ENCODE results near the gene EFEMP1.
A peak's percentile ranks its signal among the peaks of the same experiment; 100 is the strongest.

Gene EFEMP1

GRCh38 chr2:55922291-55922907 lies 1.2 kb downstream of the EFEMP1 start:
- Histone ChIP-seq H3K36me3 (ENCODE audit: control insufficient read depth, insufficient read depth, low read length) (no peaks in the 10 kb centered on the region), H3K27me3 (replicated peaks; ENCODE audit: control insufficient read depth, insufficient read depth, low read length) (no peaks in the 10 kb centered on the region; the same call in 1 of the 2 replicates), H3K4me3 (replicated peaks; ENCODE audit: low read depth, low read length) (peak overlapping the region; percentile 38)
- TF ChIP-seq CTCF (IDR thresholded peaks at IDR 0.05; ENCODE audit: insufficient read depth, low read length, poor library complexity, severe bottlenecking) = no peak
- no peak for DNase-seq (ENCODE audit: extremely low read depth, insufficient read length)

- Histone ChIP-seq H3K27me3 (replicated peaks; ENCODE audit: control insufficient read depth, insufficient read depth, low read length) (no peaks in the 10 kb centered on the region; the same call in 1 of the 2 replicates), H3K36me3 (ENCODE audit: control insufficient read depth, insufficient read depth, low read length) (no peaks in the 10 kb centered on the region), H3K4me3 (replicated peaks; ENCODE audit: low read depth, low read length) (no peak overlapping the region)
- DNase-seq (ENCODE audit: extremely low read depth, insufficient read length) = no peak
- TF ChIP-seq CTCF (IDR thresholded peaks at IDR 0.05; ENCODE audit: insufficient read depth, low read length, poor library complexity, severe bottlenecking) = no peak
Measured at GRCh38 chr2:55919574-55919973, 4.0 kb downstream of the EFEMP1 start.

DNA sequence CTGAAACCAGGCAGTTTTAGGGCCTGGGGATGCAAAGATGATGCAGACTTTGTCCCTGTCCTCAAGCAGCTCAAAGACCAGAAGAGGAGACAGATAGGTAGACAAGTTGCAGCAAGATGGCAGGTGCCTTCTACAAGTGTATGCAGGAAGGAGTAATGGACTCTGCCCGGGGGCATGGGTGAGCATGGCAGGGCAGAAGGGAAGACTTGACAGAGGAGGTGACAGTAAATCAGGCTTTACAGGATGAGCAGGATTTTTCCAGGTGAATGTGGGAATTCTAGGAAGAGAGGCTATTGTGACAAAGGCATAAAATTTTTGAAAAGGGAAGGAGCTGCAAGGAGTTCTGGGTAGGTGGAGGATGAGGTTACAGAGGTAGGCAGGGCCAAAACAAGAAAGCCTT lies 4.7 kb downstream of the EFEMP1 start:
- DNase-seq (ENCODE audit: extremely low read depth, insufficient read length) = no peak
- no peak for TF ChIP-seq CTCF (IDR thresholded peaks at IDR 0.05; ENCODE audit: insufficient read depth, low read length, poor library complexity, severe bottlenecking)

DNA sequence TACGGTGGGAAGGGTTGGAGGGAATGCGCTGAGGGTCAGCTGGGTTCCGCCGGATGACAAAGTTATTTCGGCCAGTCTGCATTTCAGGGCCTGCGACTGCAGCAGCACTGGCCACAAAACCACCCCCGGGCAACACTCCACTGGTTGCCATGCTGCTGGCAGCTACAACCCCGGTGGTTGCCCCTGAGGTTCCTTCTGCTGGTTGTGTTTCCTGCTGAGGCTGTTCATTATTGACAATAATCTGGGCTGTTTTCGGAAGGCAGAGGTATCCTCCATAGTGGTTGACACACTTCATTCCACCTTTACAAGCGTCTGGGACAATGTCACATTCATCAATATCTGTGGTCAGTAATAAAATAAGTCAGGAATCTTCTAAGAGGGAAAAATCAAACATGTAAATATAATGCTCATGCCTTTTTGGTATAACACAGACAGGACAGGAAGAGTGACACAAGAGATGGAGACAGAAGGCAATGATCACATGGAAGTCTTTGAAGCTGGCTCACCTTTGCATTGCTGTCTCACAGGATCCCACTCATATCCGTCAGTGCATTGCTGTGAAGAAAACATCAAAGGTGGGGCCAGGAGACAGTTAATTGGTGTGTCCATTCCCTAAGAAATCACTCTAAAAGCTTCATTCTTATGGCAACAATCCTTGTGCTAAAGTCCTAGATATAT lies 5.7 kb downstream of the EFEMP1 start:
- Histone ChIP-seq H3K4me3 (replicated peaks; ENCODE audit: low read depth, low read length) (no peak overlapping the region), H3K27me3 (replicated peaks; ENCODE audit: control insufficient read depth, insufficient read depth, low read length) (no peaks in the 10 kb centered on the region; the same call in 1 of the 2 replicates), H3K36me3 (ENCODE audit: control insufficient read depth, insufficient read depth, low read length) (no peaks in the 10 kb centered on the region)
- DNase-seq (ENCODE audit: extremely low read depth, insufficient read length) = no peak
- TF ChIP-seq CTCF (IDR thresholded peaks at IDR 0.05; ENCODE audit: insufficient read depth, low read length, poor library complexity, severe bottlenecking) = no peak

More for the DNA sequence above, 4.7 kb downstream of the EFEMP1 start:
- no peaks in the 10 kb centered on the region; the same call in 1 of the 2 replicates for H3K27me3 ChIP-seq (replicated peaks; ENCODE audit: control insufficient read depth, insufficient read depth, low read length)
- no peaks in the 10 kb centered on the region for H3K36me3 ChIP-seq (ENCODE audit: control insufficient read depth, insufficient read depth, low read length)
- no peak overlapping the region for H3K4me3 ChIP-seq (replicated peaks; ENCODE audit: low read depth, low read length)

DNA sequence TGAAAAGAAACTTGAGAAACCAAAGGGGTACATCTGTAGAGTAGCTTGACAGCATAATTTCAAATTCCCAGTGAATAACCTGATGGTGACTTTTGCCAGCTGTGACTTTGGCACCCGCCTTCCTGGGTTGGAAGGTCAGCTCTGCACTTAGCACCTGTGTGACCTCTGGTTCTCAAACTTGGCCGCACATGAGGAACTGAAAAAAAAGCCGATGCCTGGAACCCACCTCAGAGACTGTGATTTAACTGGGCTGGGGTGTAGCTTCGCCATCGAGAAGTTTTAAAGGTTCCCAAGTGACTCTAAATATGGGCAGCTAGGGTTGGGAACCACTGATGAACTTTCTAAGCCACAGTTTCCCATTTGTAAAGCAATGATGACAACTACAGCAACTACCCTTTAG lies 6.5 kb downstream of the EFEMP1 start:
- no peaks in the 10 kb centered on the region for H3K36me3 ChIP-seq (ENCODE audit: control insufficient read depth, insufficient read depth, low read length)
- no peak for TF ChIP-seq CTCF (IDR thresholded peaks at IDR 0.05; ENCODE audit: insufficient read depth, low read length, poor library complexity, severe bottlenecking)
- no peak overlapping the region for H3K4me3 ChIP-seq (replicated peaks; ENCODE audit: low read depth, low read length)
- no peak for DNase-seq (ENCODE audit: extremely low read depth, insufficient read length)
- H3K27me3 ChIP-seq (replicated peaks; ENCODE audit: control insufficient read depth, insufficient read depth, low read length) = no peaks in the 10 kb centered on the region; the same call in 1 of the 2 replicates

Data from GM06990 (cell line).